ENCODE data around the gene ASTN2.

ASTN2 gene

GRCh38 chr9:117359910-117360309 is 54.9 kb downstream of the ASTN2 start:
- no peak for DNase-seq (ENCODE audit: low spot score)

- no peak for DNase-seq (ENCODE audit: low spot score)
These were observed 59.3 kb downstream of the ASTN2 start for GRCh38 chr9:117355542-117355941.

- DNase-seq (ENCODE audit: low spot score), result no peak
These were observed 59.9 kb downstream of the ASTN2 start for GRCh38 chr9:117354997-117355396.

- DNase-seq (ENCODE audit: low spot score), result no peak
These were observed 60.5 kb downstream of the ASTN2 start for GRCh38 chr9:117354244-117354847.

- DNase-seq (ENCODE audit: low spot score), result no peak
These were observed 69.8 kb downstream of the ASTN2 start for GRCh38 chr9:117344892-117345660.

GRCh38 chr9:117343427-117343826 is 71.4 kb downstream of the ASTN2 start:
- no peak for DNase-seq (ENCODE audit: low spot score)

- DNase-seq (ENCODE audit: low spot score), result no peak
These were observed 73.7 kb downstream of the ASTN2 start for GRCh38 chr9:117341151-117341550.

- no peak for DNase-seq (ENCODE audit: low spot score)
These were observed 74.4 kb downstream of the ASTN2 start for GRCh38 chr9:117340422-117340821.

GRCh38 chr9:117335837-117336433 is 78.9 kb downstream of the ASTN2 start:
- no peak for DNase-seq (ENCODE audit: low spot score)

- no peak for DNase-seq (ENCODE audit: low spot score)
These were observed 80.8 kb downstream of the ASTN2 start for GRCh38 chr9:117334101-117334500.

- DNase-seq (ENCODE audit: low spot score), result no peak
These were observed 89.0 kb downstream of the ASTN2 start for GRCh38 chr9:117325831-117326230.

- no peak for DNase-seq (ENCODE audit: low spot score)
These were observed 89.6 kb downstream of the ASTN2 start for GRCh38 chr9:117325110-117325731.

- no peak for DNase-seq (ENCODE audit: low spot score)
These were observed 91.5 kb downstream of the ASTN2 start for GRCh38 chr9:117323390-117323789.

- DNase-seq (ENCODE audit: low spot score), result no peak
These were observed 97.7 kb downstream of the ASTN2 start for GRCh38 chr9:117317192-117317591.

GRCh38 chr9:117315236-117315635 is 99.6 kb downstream of the ASTN2 start:
- peak; percentile 21 for DNase-seq (ENCODE audit: low spot score)

GRCh38 chr9:117313989-117314388 is 100.9 kb downstream of the ASTN2 start:
- DNase-seq (ENCODE audit: low spot score), result no peak

GRCh38 chr9:117307701-117308100 is 107.2 kb downstream of the ASTN2 start:
- no peak for DNase-seq (ENCODE audit: low spot score)

- DNase-seq (ENCODE audit: low spot score), result no peak
These were observed 108.8 kb downstream of the ASTN2 start for GRCh38 chr9:117306032-117306431.

GRCh38 chr9:117305454-117305853 is 109.4 kb downstream of the ASTN2 start:
- DNase-seq (ENCODE audit: low spot score), result no peak

GRCh38 chr9:117304549-117304948 is 110.3 kb downstream of the ASTN2 start:
- DNase-seq (ENCODE audit: low spot score), result no peak

- DNase-seq (ENCODE audit: low spot score), result no peak
These were observed 111.1 kb downstream of the ASTN2 start for GRCh38 chr9:117303643-117304230.

- no peak for DNase-seq (ENCODE audit: low spot score)
These were observed 112.4 kb downstream of the ASTN2 start for GRCh38 chr9:117302487-117302886.
